Measurements from ENCODE around the gene ATG7.
"Not testable (repeated sequence)": the region's sequence is repeated elsewhere in the genome, so short reads cannot be mapped to it uniquely, and the experiment has no call there.

ATG7 gene

DNA sequence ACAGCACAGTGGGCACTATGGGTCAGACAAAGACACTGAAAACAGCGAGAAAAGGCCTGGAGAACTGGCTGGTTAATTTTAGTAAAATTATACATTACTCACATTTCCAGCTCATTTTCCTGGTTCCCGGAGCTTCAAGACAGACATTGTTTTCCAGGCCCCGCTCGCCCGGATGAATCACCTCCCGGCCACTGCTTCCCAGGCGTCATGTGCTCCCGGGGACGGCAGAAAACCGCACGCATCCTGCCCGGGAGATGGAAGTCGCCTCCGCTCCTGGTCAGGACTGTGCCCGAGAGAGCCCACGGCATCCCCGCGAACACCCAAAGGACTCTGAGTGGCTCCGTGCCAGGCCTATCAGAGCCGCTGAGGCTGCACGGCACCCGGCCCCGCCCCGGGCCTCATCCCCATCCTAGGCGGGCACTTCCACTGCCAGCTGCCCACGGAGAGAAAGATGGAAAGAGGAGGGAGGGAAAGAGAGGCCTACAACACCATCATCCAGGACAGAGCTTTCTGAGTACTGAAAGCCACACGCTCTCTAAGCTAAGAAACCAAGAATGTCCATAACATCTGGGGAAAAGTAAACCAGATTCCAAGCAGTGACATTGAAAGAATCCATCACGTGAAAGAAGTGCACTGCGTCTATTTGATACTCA is 296.4 kb downstream of the ATG7 start:
- H3K9me3 Mint-ChIP-seq: no peaks in the 10 kb centered on the region
- ATAC-seq (replicated peaks; ENCODE audit: extremely low read depth, poor library complexity, severe bottlenecking): no peak
- DNase-seq (ENCODE audit: low spot score in 2 of 2): no peak
- H3K4me3 Mint-ChIP-seq: no peak overlapping the region
- peaks cover 23% of the 10 kb centered on the region for H3K36me3 Mint-ChIP-seq (ENCODE audit: insufficient read depth)
- H3K27ac Mint-ChIP-seq (ENCODE audit: low read depth): no peak overlapping the region
- H3K4me1 Mint-ChIP-seq: peaks cover 24% of the 10 kb centered on the region
- no peaks in the 10 kb centered on the region for H3K27me3 Mint-ChIP-seq

DNA sequence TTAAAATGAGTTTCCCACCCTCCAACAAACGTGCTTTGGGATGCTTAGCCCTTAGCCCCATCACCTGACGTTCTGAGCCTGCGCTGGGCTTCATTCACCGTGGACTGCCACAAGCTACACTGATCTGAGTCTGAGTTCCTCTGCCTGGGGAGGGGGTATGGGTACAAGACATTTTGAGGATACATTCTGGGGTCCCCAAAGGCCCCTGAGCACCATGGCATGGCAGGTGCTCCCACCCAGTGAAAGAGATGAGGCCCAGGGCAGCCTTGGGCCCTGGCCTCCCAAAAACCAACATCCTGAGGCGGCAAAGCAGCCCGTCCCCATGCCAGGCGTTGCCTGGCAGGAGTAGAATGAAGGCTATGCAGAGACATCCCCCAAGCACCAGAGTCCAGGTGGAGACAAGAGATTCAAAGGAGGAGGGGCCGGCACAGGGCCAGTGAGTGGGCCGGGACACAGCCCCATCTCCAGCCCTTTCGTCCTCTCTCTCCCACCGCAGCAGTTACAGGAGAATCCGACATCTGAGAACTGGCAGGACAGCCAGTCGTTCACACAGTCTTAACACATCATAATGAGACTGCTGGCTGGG is 297.1 kb downstream of the ATG7 start:
- ATAC-seq (replicated peaks; ENCODE audit: extremely low read depth, poor library complexity, severe bottlenecking) (no peak), DNase-seq (ENCODE audit: low spot score in 2 of 2) (no peak)
- H3K36me3 Mint-ChIP-seq (ENCODE audit: insufficient read depth): peaks cover 18% of the 10 kb centered on the region
- H3K9me3 Mint-ChIP-seq: no peaks in the 10 kb centered on the region
- no peak overlapping the region for H3K4me3 Mint-ChIP-seq
- H3K27ac Mint-ChIP-seq (ENCODE audit: low read depth): no peak overlapping the region
- H3K4me1 Mint-ChIP-seq: peaks cover 28% of the 10 kb centered on the region
- H3K27me3 Mint-ChIP-seq: no peaks in the 10 kb centered on the region

DNA sequence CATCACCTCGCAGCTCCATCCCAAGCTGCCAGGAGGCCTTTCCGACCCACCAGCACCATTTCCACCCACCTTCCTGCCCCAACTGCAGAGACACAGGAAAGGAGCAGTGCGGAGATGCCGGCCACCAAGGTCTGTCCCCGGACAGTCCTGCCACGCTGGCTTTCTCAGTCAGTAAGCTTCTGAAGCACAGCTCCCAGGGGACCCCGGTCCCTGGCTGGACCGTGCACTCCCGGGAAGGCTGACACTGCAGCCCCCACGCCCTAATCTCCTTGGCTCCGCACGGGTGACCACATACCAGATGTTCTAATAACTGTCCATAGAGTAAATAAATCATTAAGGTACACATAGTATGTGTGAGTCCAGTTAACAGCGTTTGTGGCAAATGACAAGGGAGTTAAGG is 298.1 kb downstream of the ATG7 start:
- H3K27ac Mint-ChIP-seq (ENCODE audit: low read depth): peak overlapping the region; percentile 65
- H3K4me3 Mint-ChIP-seq: no peak overlapping the region
- H3K36me3 Mint-ChIP-seq (ENCODE audit: insufficient read depth): peaks cover 18% of the 10 kb centered on the region
- H3K27me3 Mint-ChIP-seq: no peaks in the 10 kb centered on the region
- DNase-seq (ENCODE audit: low spot score in 2 of 2) (no peak), ATAC-seq (replicated peaks; ENCODE audit: extremely low read depth, poor library complexity, severe bottlenecking) (no peak)
- no peaks in the 10 kb centered on the region for H3K9me3 Mint-ChIP-seq
- H3K4me1 Mint-ChIP-seq: peaks cover 31% of the 10 kb centered on the region

GRCh38 chr3:11570789-11571495 is 298.7 kb downstream of the ATG7 start:
- peaks cover 20% of the 10 kb centered on the region for H3K36me3 Mint-ChIP-seq (ENCODE audit: insufficient read depth)
- DNase-seq (ENCODE audit: low spot score in 2 of 2): no peak
- no peaks in the 10 kb centered on the region for H3K27me3 Mint-ChIP-seq
- peak overlapping the region; percentile 65 for H3K27ac Mint-ChIP-seq (ENCODE audit: low read depth)
- H3K4me1 Mint-ChIP-seq: peaks cover 31% of the 10 kb centered on the region
- no peaks in the 10 kb centered on the region for H3K9me3 Mint-ChIP-seq
- no peak for ATAC-seq (replicated peaks; ENCODE audit: extremely low read depth, poor library complexity, severe bottlenecking)
- H3K4me3 Mint-ChIP-seq: no peak overlapping the region

DNA sequence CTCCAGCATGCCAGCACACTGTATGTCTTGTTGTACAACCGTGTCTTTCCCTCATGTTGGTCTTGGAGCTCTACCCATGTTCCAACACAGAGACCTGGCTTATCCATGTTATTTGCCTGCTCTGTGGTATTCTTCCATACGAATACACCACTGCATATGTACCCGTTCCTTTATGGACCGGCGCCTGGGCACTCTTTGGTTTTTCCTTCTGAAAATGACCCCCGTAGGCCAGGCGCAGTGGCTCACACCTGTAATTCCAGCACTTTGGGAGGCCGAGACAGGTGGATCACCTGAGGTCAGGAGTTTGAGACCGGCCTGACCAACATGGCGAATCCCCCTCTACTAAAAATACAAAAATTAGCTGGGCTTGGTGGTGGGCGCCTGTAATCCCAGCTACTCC is 300.5 kb downstream of the ATG7 start:
- not testable (repeated sequence) for H3K27me3 Mint-ChIP-seq; ATAC-seq (replicated peaks; ENCODE audit: extremely low read depth, poor library complexity, severe bottlenecking); H3K9me3 Mint-ChIP-seq; DNase-seq (ENCODE audit: low spot score in 2 of 2); H3K4me3 Mint-ChIP-seq
- H3K4me1 Mint-ChIP-seq: peaks cover 41% of the 10 kb centered on the region
- peak overlapping the region; percentile 91 for H3K27ac Mint-ChIP-seq (ENCODE audit: low read depth)
- H3K36me3 Mint-ChIP-seq (ENCODE audit: insufficient read depth): peaks cover 17% of the 10 kb centered on the region

GRCh38 chr3:11574981-11575669 is 302.9 kb downstream of the ATG7 start:
- Mint-ChIP-seq H3K9me3 (no peaks in the 10 kb centered on the region), H3K4me1 (peaks cover 55% of the 10 kb centered on the region), H3K27ac (ENCODE audit: low read depth) (peak overlapping the region; percentile 38), H3K36me3 (ENCODE audit: insufficient read depth) (peaks cover 16% of the 10 kb centered on the region), H3K27me3 (no peaks in the 10 kb centered on the region), H3K4me3 (no peak overlapping the region)
- DNase-seq (ENCODE audit: low spot score in 2 of 2): no peak
- no peak for ATAC-seq (replicated peaks; ENCODE audit: extremely low read depth, poor library complexity, severe bottlenecking)

- H3K9me3 Mint-ChIP-seq: no peaks in the 10 kb centered on the region
- H3K27me3 Mint-ChIP-seq: no peaks in the 10 kb centered on the region
- peaks cover 52% of the 10 kb centered on the region for H3K4me1 Mint-ChIP-seq
- peaks cover 19% of the 10 kb centered on the region for H3K36me3 Mint-ChIP-seq (ENCODE audit: insufficient read depth)
- H3K4me3 Mint-ChIP-seq: no peak overlapping the region
- no peak overlapping the region for H3K27ac Mint-ChIP-seq (ENCODE audit: low read depth)
- DNase-seq (ENCODE audit: low spot score in 2 of 2): no peak
- no peak for ATAC-seq (replicated peaks; ENCODE audit: extremely low read depth, poor library complexity, severe bottlenecking)
These were observed 303.5 kb downstream of the ATG7 start for GRCh38 chr3:11575677-11576076.

DNA sequence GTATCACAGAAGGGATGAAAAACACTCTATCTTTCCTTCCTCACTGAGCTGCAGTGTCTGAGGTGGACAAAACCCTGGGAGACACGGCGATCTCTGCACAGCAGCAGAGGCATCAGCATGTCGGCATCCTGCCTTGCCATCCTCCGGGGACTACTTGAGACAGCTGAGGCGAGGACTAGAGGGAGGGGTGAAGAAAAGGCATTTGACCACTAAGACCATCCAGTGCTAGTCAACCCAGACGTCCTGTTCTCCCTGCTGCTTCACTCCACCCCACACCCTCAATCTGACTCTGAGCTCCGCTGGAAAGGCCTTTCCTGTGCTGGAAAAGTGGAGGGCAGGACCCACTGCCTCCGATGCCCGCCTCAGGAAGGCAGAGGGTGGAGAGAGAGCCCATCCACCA is 304.3 kb downstream of the ATG7 start:
- Mint-ChIP-seq H3K4me3 (no peak overlapping the region), H3K4me1 (peaks cover 49% of the 10 kb centered on the region), H3K27me3 (no peaks in the 10 kb centered on the region), H3K9me3 (no peaks in the 10 kb centered on the region), H3K36me3 (ENCODE audit: insufficient read depth) (peaks cover 19% of the 10 kb centered on the region), H3K27ac (ENCODE audit: low read depth) (no peak overlapping the region)
- no peak for ATAC-seq (replicated peaks; ENCODE audit: extremely low read depth, poor library complexity, severe bottlenecking)
- no peak for DNase-seq (ENCODE audit: low spot score in 2 of 2)

GRCh38 chr3:11578169-11578568 is 306.0 kb downstream of the ATG7 start:
- H3K27me3 Mint-ChIP-seq: no peaks in the 10 kb centered on the region
- ATAC-seq (replicated peaks; ENCODE audit: extremely low read depth, poor library complexity, severe bottlenecking) (no peak), DNase-seq (ENCODE audit: low spot score in 2 of 2) (no peak)
- H3K4me1 Mint-ChIP-seq: peaks cover 55% of the 10 kb centered on the region
- no peak overlapping the region for H3K4me3 Mint-ChIP-seq
- peaks cover 14% of the 10 kb centered on the region for H3K36me3 Mint-ChIP-seq (ENCODE audit: insufficient read depth)
- no peak overlapping the region for H3K27ac Mint-ChIP-seq (ENCODE audit: low read depth)
- H3K9me3 Mint-ChIP-seq: no peaks in the 10 kb centered on the region

GRCh38 chr3:11580645-11581044 is 308.4 kb downstream of the ATG7 start:
- Mint-ChIP-seq H3K4me1 (peaks cover 68% of the 10 kb centered on the region), H3K27me3 (no peaks in the 10 kb centered on the region), H3K9me3 (no peaks in the 10 kb centered on the region), H3K4me3 (no peak overlapping the region), H3K27ac (ENCODE audit: low read depth) (no peak overlapping the region), H3K36me3 (ENCODE audit: insufficient read depth) (peaks cover 13% of the 10 kb centered on the region)
- no peak for ATAC-seq (replicated peaks; ENCODE audit: extremely low read depth, poor library complexity, severe bottlenecking)
- DNase-seq (ENCODE audit: low spot score in 2 of 2): no peak

GRCh38 chr3:11581237-11582190 is 309.3 kb downstream of the ATG7 start:
- H3K36me3 Mint-ChIP-seq (ENCODE audit: insufficient read depth): peaks cover 11% of the 10 kb centered on the region
- no peaks in the 10 kb centered on the region for H3K9me3 Mint-ChIP-seq
- H3K4me3 Mint-ChIP-seq: no peak overlapping the region
- H3K27me3 Mint-ChIP-seq: no peaks in the 10 kb centered on the region
- ATAC-seq (replicated peaks; ENCODE audit: extremely low read depth, poor library complexity, severe bottlenecking) (no peak), DNase-seq (ENCODE audit: low spot score in 2 of 2) (no peak)
- H3K4me1 Mint-ChIP-seq: peaks cover 73% of the 10 kb centered on the region
- no peak overlapping the region for H3K27ac Mint-ChIP-seq (ENCODE audit: low read depth)
